Activated CD4-positive, alpha-beta T cell treated with anti-CD3 and anti-CD28 coated beads for 48 hours (primary cell): Measurements from ENCODE around the gene KDF1.
A peak's percentile ranks its signal among the peaks of the same experiment; 100 is the strongest.

Experiments
- DNase-seq: peaks from one replicate; pipeline ENCODE4 v3.0.0-alpha.2; 2020

Gene KDF1, protein sequence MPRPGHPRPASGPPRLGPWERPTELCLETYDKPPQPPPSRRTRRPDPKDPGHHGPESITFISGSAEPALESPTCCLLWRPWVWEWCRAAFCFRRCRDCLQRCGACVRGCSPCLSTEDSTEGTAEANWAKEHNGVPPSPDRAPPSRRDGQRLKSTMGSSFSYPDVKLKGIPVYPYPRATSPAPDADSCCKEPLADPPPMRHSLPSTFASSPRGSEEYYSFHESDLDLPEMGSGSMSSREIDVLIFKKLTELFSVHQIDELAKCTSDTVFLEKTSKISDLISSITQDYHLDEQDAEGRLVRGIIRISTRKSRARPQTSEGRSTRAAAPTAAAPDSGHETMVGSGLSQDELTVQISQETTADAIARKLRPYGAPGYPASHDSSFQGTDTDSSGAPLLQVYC

GRCh38 chr1:26959722-26960624 is at the start of gene KDF1:
TSS of gene KDF1 (minus strand) at chr1:26960468. CDS start at chr1:26952380, 8,088 bp downstream.
- DNase-seq, result peak; percentile 47

DNA sequence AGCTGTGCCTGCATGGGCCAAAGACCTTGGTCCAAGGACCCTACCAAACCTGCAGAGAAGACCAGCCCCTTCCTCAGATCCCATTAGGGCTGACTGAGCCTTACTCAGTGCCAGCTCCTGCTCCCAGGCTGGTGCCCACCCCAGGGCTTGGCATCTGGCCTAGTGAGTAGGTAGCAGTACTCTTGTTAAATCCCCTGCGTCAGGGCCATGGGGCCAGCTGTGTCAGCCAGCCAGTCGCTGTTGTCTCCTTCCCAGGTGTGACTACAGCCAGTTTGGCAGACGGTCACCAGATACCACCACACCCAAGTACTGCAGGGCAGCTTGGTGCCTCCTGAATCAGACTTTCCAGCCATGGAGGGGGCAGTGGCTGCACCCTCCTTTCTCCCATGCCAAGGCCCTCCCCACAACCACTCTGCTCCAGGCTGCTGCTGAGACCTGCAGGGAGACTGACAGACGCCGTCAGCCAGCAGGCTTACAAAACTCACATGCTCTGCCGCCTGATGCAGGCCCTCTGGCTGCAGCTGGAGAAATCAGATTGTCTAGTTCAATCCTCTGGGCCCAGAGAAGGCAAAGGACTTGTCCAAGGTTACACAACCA is 49.4 kb upstream of the KDF1 start:
- DNase-seq, result no peak

DNA sequence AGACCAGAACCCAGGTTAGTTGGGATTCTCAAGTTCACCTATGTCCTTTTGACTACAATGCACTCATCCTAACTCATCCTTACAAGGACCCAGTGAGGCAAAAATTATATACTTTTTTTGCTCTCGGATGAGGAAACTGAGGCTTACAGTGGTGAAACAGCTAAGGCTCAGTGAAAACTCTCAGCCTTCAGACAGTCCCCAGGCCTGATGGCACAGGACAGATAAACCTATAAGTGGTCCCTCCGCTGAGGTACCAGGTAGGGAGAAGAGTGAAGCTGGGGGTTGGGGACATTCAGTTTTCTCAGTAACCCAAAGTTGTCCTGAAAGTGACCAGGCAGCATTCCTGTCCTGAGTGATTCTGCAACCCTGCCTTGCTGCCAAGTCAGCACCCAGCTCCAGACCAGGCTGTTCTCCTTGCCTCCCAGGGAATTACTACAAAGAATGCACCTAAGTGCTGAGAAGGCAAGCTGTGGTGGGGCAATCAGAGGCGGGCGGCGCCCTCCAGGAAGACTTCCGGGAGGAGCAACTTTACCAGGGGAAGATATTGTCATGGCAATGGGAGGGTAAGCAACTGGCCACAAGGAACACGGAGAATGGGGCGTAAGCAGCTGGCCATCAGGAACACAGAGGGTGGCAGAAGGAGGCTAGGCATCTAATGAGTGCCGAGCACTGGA is 47.8 kb upstream of the KDF1 start:
- no peak for DNase-seq

DNA sequence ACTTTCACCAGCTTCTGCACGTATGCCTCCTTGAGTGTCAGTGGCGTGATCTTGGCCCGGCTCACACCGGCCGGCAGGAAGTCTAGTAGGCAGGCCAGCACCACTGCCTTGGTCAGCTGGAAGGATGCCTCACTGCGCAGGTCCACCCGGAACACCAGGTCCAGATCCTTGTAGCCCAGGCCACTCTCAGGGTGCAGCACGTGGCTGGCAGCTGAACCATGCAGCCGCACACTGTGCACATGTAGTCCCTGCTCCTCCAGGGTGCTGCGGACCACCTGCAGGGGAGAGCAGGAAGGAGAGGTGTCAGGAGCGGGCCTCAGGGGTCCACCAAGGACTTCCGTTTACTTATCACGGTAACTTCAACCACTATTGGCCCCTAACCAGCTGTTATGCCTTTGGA is 46.4 kb upstream of the KDF1 start:
- DNase-seq, result no peak

GRCh38 chr1:27005648-27006496 is 45.6 kb upstream of the KDF1 start:
- DNase-seq, result no peak

DNA sequence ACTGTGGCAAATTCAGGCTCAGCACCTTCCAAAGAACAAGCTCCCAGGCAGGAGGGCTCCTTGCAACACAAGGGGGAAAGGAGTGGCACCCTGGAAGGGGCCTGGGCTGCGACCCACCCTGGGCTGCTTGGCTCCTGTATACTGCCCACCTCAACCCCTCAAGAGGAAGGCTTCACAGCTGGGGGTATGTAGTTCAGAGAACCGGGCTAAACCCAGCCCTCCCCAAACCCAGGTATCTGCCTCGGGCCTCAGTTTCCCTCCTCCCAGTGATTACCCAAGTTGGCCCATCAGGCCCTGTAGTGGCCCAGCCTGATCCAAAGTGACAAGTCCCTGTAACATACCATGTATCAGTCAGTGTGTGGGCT is 44.9 kb upstream of the KDF1 start:
- no peak for DNase-seq

GRCh38 chr1:27004471-27005165 is 44.4 kb upstream of the KDF1 start:
- no peak for DNase-seq

- no peak for DNase-seq
Measured at GRCh38 chr1:27003745-27004470, 43.6 kb upstream of the KDF1 start.

GRCh38 chr1:27001570-27002360 is 41.5 kb upstream of the KDF1 start:
- no peak for DNase-seq

DNA sequence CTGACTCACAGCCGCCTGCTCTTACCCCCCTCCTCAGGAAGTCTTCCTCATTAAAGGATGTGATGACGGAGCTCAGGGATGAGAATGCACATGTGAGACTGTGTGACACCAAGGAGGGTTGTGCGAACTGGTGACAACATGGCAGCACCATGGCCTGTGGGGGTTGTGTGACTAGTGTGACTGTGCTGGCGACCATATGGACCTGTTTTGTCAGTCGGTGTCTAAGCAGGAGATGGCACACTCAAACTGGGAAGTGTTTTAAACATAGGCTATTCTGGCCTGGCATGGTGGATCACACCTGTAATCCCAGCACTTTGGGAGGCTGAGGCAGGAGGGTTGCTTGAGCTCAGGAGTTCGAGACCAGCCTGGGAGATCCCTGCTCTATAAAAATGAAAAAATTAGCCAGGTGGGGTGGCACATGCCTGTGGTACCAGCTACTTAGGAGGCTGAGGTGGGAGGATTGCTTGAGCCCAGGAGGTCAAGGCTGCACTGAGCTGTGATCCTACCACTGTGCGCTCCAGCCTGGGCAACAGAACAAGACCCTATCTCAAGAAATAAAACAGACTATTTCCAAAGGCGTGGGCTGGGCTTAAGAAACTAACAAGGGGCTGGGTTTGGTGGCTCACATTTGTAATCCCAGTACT is 40.7 kb upstream of the KDF1 start:
- DNase-seq, result no peak

- DNase-seq, result no peak
Measured at GRCh38 chr1:27000090-27000816, 40.0 kb upstream of the KDF1 start.

- DNase-seq, result no peak
Measured at GRCh38 chr1:26999440-26999987, 39.2 kb upstream of the KDF1 start.

GRCh38 chr1:26998429-26999300 is 38.4 kb upstream of the KDF1 start:
- no peak for DNase-seq

- no peak for DNase-seq
Measured at GRCh38 chr1:26996665-26997064, 36.4 kb upstream of the KDF1 start.

DNA sequence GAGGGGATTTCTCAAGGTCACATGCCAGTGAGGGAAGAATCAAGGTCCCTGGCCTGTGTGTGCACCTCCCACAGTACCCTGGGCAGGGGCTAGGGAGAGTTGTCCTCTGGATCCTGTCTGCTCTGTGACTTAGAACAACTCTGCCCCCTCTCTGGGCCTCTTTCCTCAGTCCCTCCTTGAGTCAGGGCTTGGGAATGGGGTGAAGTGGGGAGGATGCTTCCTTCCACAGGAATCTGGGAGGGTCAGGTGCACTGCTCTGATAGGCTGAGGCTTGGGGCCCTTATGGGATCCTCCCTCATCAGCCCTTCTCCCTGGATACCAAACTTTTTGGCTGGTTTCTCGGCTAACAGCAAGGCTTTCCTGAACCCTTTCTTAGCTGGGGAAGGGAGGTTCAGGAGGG is 35.8 kb upstream of the KDF1 start:
- no peak for DNase-seq

GRCh38 chr1:26994787-26995517 is 34.7 kb upstream of the KDF1 start:
- no peak for DNase-seq
